A549 (cell line): ENCODE data around the gene CTNND1. TPM values are rescaled to one million over a fixed set of nuclear protein-coding genes. Genes with fewer than 3 reads are reported as not detected.
A peak's percentile ranks its signal among the peaks of the same experiment; 100 is the strongest.

Source experiments
- ATAC-seq, 2 experiments: fragments of 200-7000 bp in 1 of 2; fragments of >200 bp in 1 of 2; cut with Nextera tagmentation in 1 of 2; cut with Tn5 transposase in 1 of 2; 3 replicates each; pipeline versions ENCODE4 v1.8.0 to v1.9.1; 2018 to 2020; ENCODE audit warnings: mild to moderate bottlenecking in 1 of 2, moderate library complexity in 1 of 2
- CTCF ChIA-PET: fragments of 300-600 bp; sonication (Branson Sonifier 250); formaldehyde crosslinking; extraction: SDS; loops from one replicate; lab custom pipeline; 2021; ENCODE audit warnings: antibody characterized with exemption, inconsistent platforms; lab: Yijun Ruan, JAX
- POLR2A ChIA-PET: fragments of 350-600 bp; formaldehyde crosslinking; extraction: SDS; loops from one replicate; lab custom pipeline; 2021; ENCODE audit warnings: antibody characterized with exemption, inconsistent platforms; lab: Yijun Ruan, JAX
- DNase-seq, 2 experiments: peaks; one replicate each; pipeline versions ENCODE4 v3.0.0 to v3.0.0-alpha.2; 2011 to 2016; ENCODE audit warnings: low read depth in 1 of 2, low spot score in 1 of 2
- FAIRE-seq: peaks from 2 replicates; lab custom pipeline; 2011; peaks lifted over from hg19 to GRCh38; lab: Jason Lieb, UNC
- H3K27ac ChIP-seq, 2 experiments: fragments of >200 bp; sonication (Bioruptor Twin); formaldehyde crosslinking; 3 replicates each; pipeline ENCODE4 v1.5.1; 2016 to 2017
- H3K4me1 ChIP-seq: fragments of >200 bp; sonication (Bioruptor Twin); formaldehyde crosslinking; 3 replicates; pipeline ENCODE4 v1.6.1; 2016
- H3K4me2 ChIP-seq: fragments of >200 bp; sonication (Bioruptor Twin); formaldehyde crosslinking; 3 replicates; pipeline ENCODE4 v1.6.1; 2016
- H3K4me3 ChIP-seq: fragments of >200 bp; sonication (Bioruptor Twin); formaldehyde crosslinking; 3 replicates; pipeline ENCODE4 v1.5.1; 2016
- H3K9me3 ChIP-seq: fragments of >200 bp; sonication (Bioruptor Twin); formaldehyde crosslinking; 3 replicates; pipeline ENCODE4 v1.6.1; 2016
- BHLHE40 ChIP-seq: IDR thresholded peaks from 2 replicates; pipeline ENCODE4 v1.6.1; 2012; ENCODE audit warnings: low read depth, low read length, inconsistent platforms
- CBX2 ChIP-seq: fragments of 200-600 bp; sonication (generic); IDR thresholded peaks from 2 replicates; pipeline ENCODE4 v1.6.1; 2016; ENCODE audit warnings: low read depth, mild to moderate bottlenecking, borderline replicate concordance
- CEBPB ChIP-seq, 2 experiments: fragments of >200 bp in 1 of 2; sonication (Bioruptor Twin) in 1 of 2; formaldehyde crosslinking in 1 of 2; IDR thresholded peaks; 2 replicates each; pipeline ENCODE4 v1.6.1; 2012 to 2016
- CHD4 ChIP-seq: fragments of 200-600 bp; sonication (generic); IDR thresholded peaks from 2 replicates; pipeline ENCODE4 v1.6.1; 2016; ENCODE audit warnings: antibody characterized with exemption, mild to moderate bottlenecking, borderline replicate concordance
- EHF ChIP-seq: fragments of 250-450 bp; sonication (Bioruptor Pico); IDR thresholded peaks from 2 replicates; pipeline ENCODE4 v1.5.0; 2020; ENCODE audit warnings: mild to moderate bottlenecking
- EP300 ChIP-seq, 2 experiments: fragments of >200 bp; sonication (Bioruptor Twin); formaldehyde crosslinking; IDR thresholded peaks; 2 replicates in 1 of 2; 3 replicates in 1 of 2; pipeline ENCODE4 v1.6.1; 2016 to 2017
- FOXS1 ChIP-seq: fragments of 250-450 bp; sonication (Bioruptor Pico); IDR thresholded peaks from 2 replicates; pipeline ENCODE4 v1.5.0; 2020; ENCODE audit warnings: mild to moderate bottlenecking, moderate library complexity
- GATA3 ChIP-seq: IDR thresholded peaks from 2 replicates; pipeline ENCODE4 v1.6.1; 2012; ENCODE audit warnings: borderline replicate concordance
- HEYL ChIP-seq: fragments of 250-450 bp; sonication (Bioruptor Pico); IDR thresholded peaks from 2 replicates; pipeline ENCODE4 v1.8.0; 2021; ENCODE audit warnings: mild to moderate bottlenecking, moderate library complexity
- HOXB13 ChIP-seq: fragments of 250-450 bp; sonication (Bioruptor Pico); IDR thresholded peaks from 2 replicates; pipeline ENCODE4 v1.5.0; 2020; ENCODE audit warnings: low read depth, mild to moderate bottlenecking, moderate library complexity
- HOXB5 ChIP-seq: fragments of 250-450 bp; sonication (Bioruptor Pico); IDR thresholded peaks from 2 replicates; pipeline ENCODE4 v1.5.0; 2020; ENCODE audit warnings: mild to moderate bottlenecking, moderate library complexity
- JUN ChIP-seq, 2 experiments: fragments of >200 bp; sonication (Bioruptor Twin); formaldehyde crosslinking; IDR thresholded peaks; 2 replicates in 1 of 2; 3 replicates in 1 of 2; pipeline ENCODE4 v1.6.1; 2016 to 2017
- KDM1A ChIP-seq: fragments of 200-600 bp; sonication (generic); IDR thresholded peaks from 2 replicates; pipeline ENCODE4 v1.6.1; 2016; ENCODE audit warnings: low read depth, mild to moderate bottlenecking
- MYC ChIP-seq: IDR thresholded peaks from 2 replicates; pipeline ENCODE4 v1.6.1; 2012; ENCODE audit warnings: mild to moderate bottlenecking, inconsistent platforms, low read length, improper control_type of control experiment, borderline replicate concordance
- NFE2L2 ChIP-seq: fragments of 150-350 bp; conservative IDR thresholded peaks from 2 replicates; pipeline ENCODE4 v1.6.1; 2014; ENCODE audit warnings: low read length
- PHF8 ChIP-seq: fragments of 200-600 bp; sonication (generic); IDR thresholded peaks from 2 replicates; pipeline ENCODE4 v1.6.1; 2016; ENCODE audit warnings: low read depth, mild to moderate bottlenecking, antibody characterized with exemption, moderate library complexity, borderline replicate concordance
- POLR2A ChIP-seq: IDR thresholded peaks from 2 replicates; pipeline ENCODE4 v1.6.1; 2012; ENCODE audit warnings: mild to moderate bottlenecking, low read length
- POLR2AphosphoS2 ChIP-seq: conservative IDR thresholded peaks from 2 replicates; pipeline ENCODE4 v1.6.1; 2012; ENCODE audit warnings: low read length, improper control_type of control experiment, inconsistent platforms
- RARB ChIP-seq: fragments of 250-450 bp; sonication (Bioruptor Pico); IDR thresholded peaks from 2 replicates; pipeline ENCODE4 v1.8.0; 2021; ENCODE audit warnings: mild to moderate bottlenecking, moderate library complexity
- RNF2 ChIP-seq: fragments of 200-600 bp; sonication (generic); IDR thresholded peaks from 2 replicates; pipeline ENCODE4 v1.6.1; 2016; ENCODE audit warnings: low read depth, mild to moderate bottlenecking, antibody characterized with exemption, moderate library complexity, borderline replicate concordance
- SREBF2 ChIP-seq: fragments of 450-650 bp; IDR thresholded peaks from 2 replicates; pipeline ENCODE4 v1.6.1; 2014; ENCODE audit warnings: mild to moderate bottlenecking, moderate library complexity
- TFCP2L1 ChIP-seq: fragments of 250-450 bp; sonication (Bioruptor Pico); IDR thresholded peaks from 2 replicates; pipeline ENCODE4 v1.5.0; 2021; ENCODE audit warnings: mild to moderate bottlenecking
- ZC3H11A ChIP-seq: fragments of 450-650 bp; IDR thresholded peaks from 2 replicates; pipeline ENCODE4 v1.6.1; 2014; ENCODE audit warnings: antibody characterized with exemption, mild to moderate bottlenecking
- ZNF302 ChIP-seq: fragments of 250-450 bp; sonication (Bioruptor Pico); IDR thresholded peaks from 2 replicates; pipeline ENCODE4 v1.9.0; 2021; ENCODE audit warnings: inconsistent platforms, mild to moderate bottlenecking, moderate library complexity
- ZSCAN20 ChIP-seq: fragments of 250-450 bp; sonication (Bioruptor Pico); IDR thresholded peaks from 2 replicates; pipeline ENCODE4 v1.8.0; 2022; ENCODE audit warnings: mild to moderate bottlenecking, moderate library complexity
- WGBS: methylation state at CpG from one replicate; pipeline ENCODE4 v1.1.6; 2017; ENCODE audit errors: missing lambda C conversion rate; 5-methylcytosine and 5-hydroxymethylcytosine counted together
- polyA plus RNA-seq, 4 experiments: library from polyadenylated mRNA; depleted of rRNA in 3 of 4; stranded (reverse); fragments of >200 nt; fragmentation: RNase III in 1 of 4; extraction: RNeasy Plus Mini Kit Qiagen cat#74134 plus additional on column Dnase treatment in 1 of 4; gene quantifications; 2 replicates in 3 of 4; 3 replicates in 1 of 4; pipeline ENCODE4 v1.2.3, GENCODE V29; 2011 to 2017
- TF ChIP-seq, protein P1 (sequence below): fragments of >200 bp; sonication (Bioruptor Twin); formaldehyde crosslinking; IDR thresholded peaks from 3 replicates; pipeline ENCODE4 v1.5.1; 2016
- TF ChIP-seq, protein P2 (sequence below): IDR thresholded peaks from 2 replicates; pipeline ENCODE4 v1.6.1; 2012; ENCODE audit warnings: low read depth, borderline replicate concordance
- TF ChIP-seq, protein P3 (sequence below): IDR thresholded peaks from 2 replicates; pipeline ENCODE4 v1.6.1; 2012
- TF ChIP-seq, protein P4 (sequence below): IDR thresholded peaks from 2 replicates; pipeline ENCODE4 v1.6.1; 2012
- TF ChIP-seq, protein P5 (sequence below): fragments of 250-450 bp; sonication (Bioruptor Pico); IDR thresholded peaks from 2 replicates; pipeline ENCODE4 v1.5.0; 2020; ENCODE audit warnings: low read depth, mild to moderate bottlenecking, moderate library complexity
- TF ChIP-seq, protein P6 (sequence below): fragments of 250-450 bp; sonication (Bioruptor Pico); IDR thresholded peaks from 2 replicates; pipeline ENCODE4 v1.5.0; 2021; ENCODE audit warnings: mild to moderate bottlenecking, moderate library complexity, borderline replicate concordance
- TF ChIP-seq, protein P7 (sequence below): fragments of >200 bp; sonication (Bioruptor Twin); formaldehyde crosslinking; IDR thresholded peaks from 3 replicates; pipeline ENCODE4 v1.6.1; 2016
- TF ChIP-seq, protein P8 (sequence below): fragments of >200 bp; sonication (Bioruptor Twin); formaldehyde crosslinking; IDR thresholded peaks from 2 replicates; pipeline ENCODE4 v1.6.1; 2016

CTNND1 gene
- polyA plus RNA-seq, 2 of the 4 experiments (the other 2 are of a cell fraction): 72.8 to 146 TPM

DNA sequence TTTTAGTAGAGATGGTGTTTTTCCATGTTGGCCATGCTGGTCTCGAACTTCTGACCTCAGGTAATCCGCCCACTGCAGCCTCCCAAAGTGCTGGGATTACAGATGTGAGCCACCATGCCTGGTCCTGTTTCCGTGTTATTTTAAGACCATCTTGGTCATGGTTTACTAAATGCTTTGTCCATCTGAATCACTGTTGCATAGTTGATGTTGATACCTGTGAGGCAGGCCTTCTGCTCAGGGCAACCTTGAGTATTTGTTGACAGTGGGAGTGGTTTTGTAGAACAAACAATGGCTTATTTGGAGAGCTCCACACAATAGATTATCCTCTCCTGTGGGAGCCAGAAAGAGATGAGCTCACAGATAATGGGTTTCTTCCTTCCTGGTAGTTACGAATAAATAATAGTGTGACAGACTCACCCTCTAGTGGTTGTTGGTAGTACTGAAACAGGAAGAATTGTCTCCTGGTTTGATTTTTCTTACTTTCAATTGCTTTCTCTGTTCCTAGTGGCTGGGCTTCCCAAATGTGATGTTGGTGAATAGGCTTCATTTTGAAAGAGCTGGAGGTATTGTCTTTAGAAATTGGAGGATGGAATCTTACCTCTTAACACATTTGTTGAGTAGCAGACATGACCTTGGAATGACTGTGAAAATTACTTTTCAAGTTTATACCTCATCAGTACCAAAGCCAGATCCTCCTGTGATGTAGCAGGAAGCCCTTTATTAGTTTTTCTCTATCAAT, 39.0 kb downstream of the CTNND1 start:
- peak overlapping the region; percentile 57 for H3K4me2 ChIP-seq
- ATAC-seq (peak; percentile 96 to 97), DNase-seq (peak; percentile 88 to 95), FAIRE-seq (peak; percentile 81)
- peaks cover 33% of the 10 kb centered on the region for H3K4me1 ChIP-seq
- peak overlapping the region; percentile 49 to 61; a peak in 5 of 6 replicates for H3K27ac ChIP-seq
- no peaks in the 10 kb centered on the region for H3K9me3 ChIP-seq
- WGBS: 21% methylated on average over 4 of the region's 4 CpGs
- ChIA-PET POLR2A (interaction anchor here (0.9 to 2.6 kb wide), 8 partner anchors 22 to 59 kb away, joined by 3 to 26 read pairs (median 6); partner anchors contain the start of genes BTBD18, CTNND1 and SELENOH), CTCF (interaction anchor here (0.6 to 12.9 kb wide), 46 partner anchors 10 to 776 kb away, joined by 3 to 231 read pairs (median 5); partner anchors contain the start of genes BTBD18, CTNND1, SELENOH and ZDHHC5)
- no peak overlapping the region for H3K4me3 ChIP-seq
- TF ChIP-seq EHF (CRISPR knock-in tag) (no peak), MYC (no peak), SREBF2 (no peak), RNF2 (no peak), CEBPB (IDR thresholded peaks at IDR 0.05) (peak in 1 of 2 experiments; percentile 19; a peak in 1 of 4 replicates), FOXS1 (CRISPR knock-in tag) (0 out of 2 replicates have a peak, but pooled peaks have one; percentile 31), CHD4 (no peak), BHLHE40 (no peak), KDM1A (no peak), TFCP2L1 (CRISPR knock-in tag) (no peak), JUN (IDR thresholded peaks at IDR 0.05) (no peak), RARB (CRISPR knock-in tag) (no peak), HOXB5 (no peak), ZSCAN20 (CRISPR knock-in tag) (no peak), EP300 (IDR thresholded peaks at IDR 0.05) (no peak), CBX2 (no peak), ZNF302 (CRISPR knock-in tag) (no peak), POLR2A (no peak), HEYL (CRISPR knock-in tag) (no peak), PHF8 (no peak), POLR2AphosphoS2 (no peak), NFE2L2 (no peak), GATA3 (peak; percentile 90), ZC3H11A (no peak), HOXB13 (CRISPR knock-in tag) (no peak)
- TF ChIP-seq, protein P1, sequence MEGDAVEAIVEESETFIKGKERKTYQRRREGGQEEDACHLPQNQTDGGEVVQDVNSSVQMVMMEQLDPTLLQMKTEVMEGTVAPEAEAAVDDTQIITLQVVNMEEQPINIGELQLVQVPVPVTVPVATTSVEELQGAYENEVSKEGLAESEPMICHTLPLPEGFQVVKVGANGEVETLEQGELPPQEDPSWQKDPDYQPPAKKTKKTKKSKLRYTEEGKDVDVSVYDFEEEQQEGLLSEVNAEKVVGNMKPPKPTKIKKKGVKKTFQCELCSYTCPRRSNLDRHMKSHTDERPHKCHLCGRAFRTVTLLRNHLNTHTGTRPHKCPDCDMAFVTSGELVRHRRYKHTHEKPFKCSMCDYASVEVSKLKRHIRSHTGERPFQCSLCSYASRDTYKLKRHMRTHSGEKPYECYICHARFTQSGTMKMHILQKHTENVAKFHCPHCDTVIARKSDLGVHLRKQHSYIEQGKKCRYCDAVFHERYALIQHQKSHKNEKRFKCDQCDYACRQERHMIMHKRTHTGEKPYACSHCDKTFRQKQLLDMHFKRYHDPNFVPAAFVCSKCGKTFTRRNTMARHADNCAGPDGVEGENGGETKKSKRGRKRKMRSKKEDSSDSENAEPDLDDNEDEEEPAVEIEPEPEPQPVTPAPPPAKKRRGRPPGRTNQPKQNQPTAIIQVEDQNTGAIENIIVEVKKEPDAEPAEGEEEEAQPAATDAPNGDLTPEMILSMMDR: peak; percentile 93
- TF ChIP-seq, protein P2, sequence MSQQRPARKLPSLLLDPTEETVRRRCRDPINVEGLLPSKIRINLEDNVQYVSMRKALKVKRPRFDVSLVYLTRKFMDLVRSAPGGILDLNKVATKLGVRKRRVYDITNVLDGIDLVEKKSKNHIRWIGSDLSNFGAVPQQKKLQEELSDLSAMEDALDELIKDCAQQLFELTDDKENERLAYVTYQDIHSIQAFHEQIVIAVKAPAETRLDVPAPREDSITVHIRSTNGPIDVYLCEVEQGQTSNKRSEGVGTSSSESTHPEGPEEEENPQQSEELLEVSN: no peak
- TF ChIP-seq, protein P3, sequence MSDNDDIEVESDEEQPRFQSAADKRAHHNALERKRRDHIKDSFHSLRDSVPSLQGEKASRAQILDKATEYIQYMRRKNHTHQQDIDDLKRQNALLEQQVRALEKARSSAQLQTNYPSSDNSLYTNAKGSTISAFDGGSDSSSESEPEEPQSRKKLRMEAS: 0 out of 2 replicates have a peak, but pooled peaks have one; percentile 22
- TF ChIP-seq, protein P4, sequence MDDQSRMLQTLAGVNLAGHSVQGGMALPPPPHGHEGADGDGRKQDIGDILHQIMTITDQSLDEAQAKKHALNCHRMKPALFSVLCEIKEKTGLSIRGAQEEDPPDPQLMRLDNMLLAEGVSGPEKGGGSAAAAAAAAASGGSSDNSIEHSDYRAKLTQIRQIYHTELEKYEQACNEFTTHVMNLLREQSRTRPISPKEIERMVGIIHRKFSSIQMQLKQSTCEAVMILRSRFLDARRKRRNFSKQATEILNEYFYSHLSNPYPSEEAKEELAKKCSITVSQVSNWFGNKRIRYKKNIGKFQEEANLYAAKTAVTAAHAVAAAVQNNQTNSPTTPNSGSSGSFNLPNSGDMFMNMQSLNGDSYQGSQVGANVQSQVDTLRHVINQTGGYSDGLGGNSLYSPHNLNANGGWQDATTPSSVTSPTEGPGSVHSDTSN: no peak
- TF ChIP-seq, protein P5, sequence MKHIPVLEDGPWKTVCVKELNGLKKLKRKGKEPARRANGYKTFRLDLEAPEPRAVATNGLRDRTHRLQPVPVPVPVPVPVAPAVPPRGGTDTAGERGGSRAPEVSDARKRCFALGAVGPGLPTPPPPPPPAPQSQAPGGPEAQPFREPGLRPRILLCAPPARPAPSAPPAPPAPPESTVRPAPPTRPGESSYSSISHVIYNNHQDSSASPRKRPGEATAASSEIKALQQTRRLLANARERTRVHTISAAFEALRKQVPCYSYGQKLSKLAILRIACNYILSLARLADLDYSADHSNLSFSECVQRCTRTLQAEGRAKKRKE: no peak
- TF ChIP-seq, protein P6, sequence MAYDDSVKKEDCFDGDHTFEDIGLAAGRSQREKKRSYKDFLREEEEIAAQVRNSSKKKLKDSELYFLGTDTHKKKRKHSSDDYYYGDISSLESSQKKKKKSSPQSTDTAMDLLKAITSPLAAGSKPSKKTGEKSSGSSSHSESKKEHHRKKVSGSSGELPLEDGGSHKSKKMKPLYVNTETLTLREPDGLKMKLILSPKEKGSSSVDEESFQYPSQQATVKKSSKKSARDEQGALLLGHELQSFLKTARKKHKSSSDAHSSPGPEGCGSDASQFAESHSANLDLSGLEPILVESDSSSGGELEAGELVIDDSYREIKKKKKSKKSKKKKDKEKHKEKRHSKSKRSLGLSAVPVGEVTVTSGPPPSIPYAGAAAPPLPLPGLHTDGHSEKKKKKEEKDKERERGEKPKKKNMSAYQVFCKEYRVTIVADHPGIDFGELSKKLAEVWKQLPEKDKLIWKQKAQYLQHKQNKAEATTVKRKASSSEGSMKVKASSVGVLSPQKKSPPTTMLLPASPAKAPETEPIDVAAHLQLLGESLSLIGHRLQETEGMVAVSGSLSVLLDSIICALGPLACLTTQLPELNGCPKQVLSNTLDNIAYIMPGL: no peak
- TF ChIP-seq, protein P7, sequence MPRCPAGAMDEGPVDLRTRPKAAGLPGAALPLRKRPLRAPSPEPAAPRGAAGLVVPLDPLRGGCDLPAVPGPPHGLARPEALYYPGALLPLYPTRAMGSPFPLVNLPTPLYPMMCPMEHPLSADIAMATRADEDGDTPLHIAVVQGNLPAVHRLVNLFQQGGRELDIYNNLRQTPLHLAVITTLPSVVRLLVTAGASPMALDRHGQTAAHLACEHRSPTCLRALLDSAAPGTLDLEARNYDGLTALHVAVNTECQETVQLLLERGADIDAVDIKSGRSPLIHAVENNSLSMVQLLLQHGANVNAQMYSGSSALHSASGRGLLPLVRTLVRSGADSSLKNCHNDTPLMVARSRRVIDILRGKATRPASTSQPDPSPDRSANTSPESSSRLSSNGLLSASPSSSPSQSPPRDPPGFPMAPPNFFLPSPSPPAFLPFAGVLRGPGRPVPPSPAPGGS: no peak
- TF ChIP-seq, protein P8, sequence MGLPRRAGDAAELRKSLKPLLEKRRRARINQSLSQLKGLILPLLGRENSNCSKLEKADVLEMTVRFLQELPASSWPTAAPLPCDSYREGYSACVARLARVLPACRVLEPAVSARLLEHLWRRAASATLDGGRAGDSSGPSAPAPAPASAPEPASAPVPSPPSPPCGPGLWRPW: no peak
